Left ventricle myocardium superior (tissue), 1 donor: ENCODE measurements around the gene KRTAP10-2. TPM values are rescaled to one million over a fixed set of nuclear protein-coding genes. Genes with fewer than 3 reads are reported as not detected.
"Not testable (repeated sequence)": the region's sequence is repeated elsewhere in the genome, so short reads cannot be mapped to it uniquely, and the experiment has no call there.

Source experiments
- ATAC-seq: fragments of 200-7000 bp; cut with Tn5 transposase; one replicate; pipeline ENCODE4 v1.9.1; 2020; ENCODE audit warnings: mild to moderate bottlenecking, moderate library complexity
- DNase-seq: peaks from one replicate; pipeline ENCODE4 v3.0.0-alpha.2; 2020
- intact Hi-C: fragments of 100-400 bp; cut with micrococcal nuclease; formaldehyde crosslinking; loops from one replicate; pipeline ENCODE4 v1.11.0; 2022
- long read RNA-seq: library from polyadenylated mRNA; unstranded; transcript quantifications from one replicate; pipeline ENCODE4 v2.0.0, GENCODE V29; 2021
- total RNA-seq: library from RNA; stranded (reverse); fragmentation: NEBNext Ultra II Directional; extraction: Animal tissue kit (Norgen Biotek cat#: 25700); gene quantifications from one replicate; pipeline ENCODE4 v1.2.1, GENCODE V29; 2021
- donor health status: DM: no; HTN: yes; CAD: no; lungs with severe emphysema.

Gene KRTAP10-2
- not detected for total RNA-seq
- long read RNA-seq = 0 reads

- no peak for ATAC-seq
- no peak for DNase-seq
- intact Hi-C loops = loop anchor here (10.0 kb wide), 1 partner anchor 57 kb away; no protein-coding TSS in a partner anchor
Measured at GRCh38 chr21:44551340-44551961, at the start of gene KRTAP10-2. Gene KRTAP10-2 (minus strand): TSS chr21:44551505. CDS start chr21:44551458, 47 bp downstream.

- DNase-seq, intact Hi-C loops: not testable (repeated sequence)
- ATAC-seq = peak; percentile 21
Measured at GRCh38 chr21:44601091-44601490, 49.8 kb upstream of the KRTAP10-2 start.

- DNase-seq, intact Hi-C loops: not testable (repeated sequence)
- ATAC-seq = peak; percentile 51
Measured at GRCh38 chr21:44600118-44600978, 49.0 kb upstream of the KRTAP10-2 start, which contains the start of gene KRTAP10-7. Gene KRTAP10-7 (plus strand): TSS chr21:44600597. CDS start chr21:44600622, 25 bp downstream.

- intact Hi-C loops = no loop called here
- no peak for DNase-seq
- no peak for ATAC-seq
Measured at GRCh38 chr21:44599264-44600029, 48.1 kb upstream of the KRTAP10-2 start.

GRCh38 chr21:44598061-44598460 lies 46.8 kb upstream of the KRTAP10-2 start:
- no peak for ATAC-seq
- intact Hi-C loops = no loop called here
- no peak for DNase-seq

- DNase-seq (no peak), ATAC-seq (no peak)
- intact Hi-C loops = no loop called here
Measured at GRCh38 chr21:44596068-44596725, 44.9 kb upstream of the KRTAP10-2 start.

- no peak for ATAC-seq
- DNase-seq = no peak
Measured at GRCh38 chr21:44595524-44595923, 44.2 kb upstream of the KRTAP10-2 start.

GRCh38 chr21:44594406-44594916 lies 43.2 kb upstream of the KRTAP10-2 start:
- ATAC-seq = no peak
- no peak for DNase-seq
- intact Hi-C loops = no loop called here

More at GRCh38 chr21:44595524-44595923, 44.2 kb upstream of the KRTAP10-2 start:
- intact Hi-C loops = no loop called here

GRCh38 chr21:44593598-44594405 lies 42.5 kb upstream of the KRTAP10-2 start:
- DNase-seq (peak; percentile 37), ATAC-seq (peak; percentile 62)
- intact Hi-C loops = no loop called here

GRCh38 chr21:44592446-44593311 lies 41.4 kb upstream of the KRTAP10-2 start, which contains the start of gene KRTAP10-6:
Gene KRTAP10-6 (minus strand): TSS chr21:44592505. CDS start chr21:44592484, 21 bp downstream.
- intact Hi-C loops = no loop called here
- ATAC-seq (peak; percentile 17), DNase-seq (no peak)

GRCh38 chr21:44591801-44592130 lies 40.5 kb upstream of the KRTAP10-2 start:
- not testable (repeated sequence) for DNase-seq

GRCh38 chr21:44590897-44591800 lies 39.8 kb upstream of the KRTAP10-2 start:
- DNase-seq, intact Hi-C loops: not testable (repeated sequence)
- ATAC-seq = peak; percentile 12

More at GRCh38 chr21:44591801-44592130, 40.5 kb upstream of the KRTAP10-2 start:
- intact Hi-C loops = not testable (repeated sequence)
- peak; percentile 58 for ATAC-seq

GRCh38 chr21:44590311-44590721 lies 39.0 kb upstream of the KRTAP10-2 start:
- intact Hi-C loops = no loop called here
- ATAC-seq = no peak
- no peak for DNase-seq

- no peak for ATAC-seq
- intact Hi-C loops = no loop called here
- DNase-seq = no peak
Measured at GRCh38 chr21:44589586-44590305, 38.4 kb upstream of the KRTAP10-2 start.

- intact Hi-C loops = no loop called here
- DNase-seq (no peak), ATAC-seq (no peak)
Measured at GRCh38 chr21:44589094-44589493, 37.8 kb upstream of the KRTAP10-2 start.
